H9 (cell line): ENCODE data around the gene IL36B. TPM values are rescaled to one million over a fixed set of nuclear protein-coding genes. Genes with fewer than 3 reads are reported as not detected.

Experiments
- DNase-seq: peaks from one replicate; pipeline ENCODE4 v3.0.0-alpha.2; 2017
- H2AFZ ChIP-seq: one replicate; pipeline ENCODE4 v1.6.1; 2013; ENCODE audit warnings: mild to moderate bottlenecking, low read length, control low read depth, moderate library complexity
- H2AK5ac ChIP-seq: 2 replicates; pipeline ENCODE4 v1.6.1; 2013; ENCODE audit warnings: low read length, control low read depth, mixed read lengths; ENCODE audit not compliant: insufficient read length
- H2BK120ac ChIP-seq: one replicate; pipeline ENCODE4 v1.6.1; 2013; ENCODE audit warnings: low read depth, mild to moderate bottlenecking, low read length, control low read depth, inconsistent platforms; ENCODE audit not compliant: poor library complexity, severe bottlenecking
- H2BK12ac ChIP-seq: 2 replicates; pipeline ENCODE4 v1.6.1; 2013; ENCODE audit warnings: low read length, control low read depth, mixed read lengths, low read depth; ENCODE audit not compliant: insufficient read length
- H2BK15ac ChIP-seq: 2 replicates; pipeline ENCODE4 v1.6.1; 2013; ENCODE audit warnings: low read depth, low read length, control low read depth
- H2BK20ac ChIP-seq: one replicate; pipeline ENCODE4 v1.6.1; 2013; ENCODE audit warnings: low read depth, mild to moderate bottlenecking, low read length, control low read depth, inconsistent platforms; ENCODE audit not compliant: poor library complexity, severe bottlenecking
- H2BK5ac ChIP-seq: 2 replicates; pipeline ENCODE4 v1.6.1; 2013; ENCODE audit warnings: low read length, control low read depth, mixed read lengths; ENCODE audit not compliant: insufficient read length
- H3K14ac ChIP-seq: 2 replicates; pipeline ENCODE4 v1.6.1; 2013; ENCODE audit warnings: low read length, control low read depth; ENCODE audit not compliant: insufficient read depth
- H3K18ac ChIP-seq: 2 replicates; pipeline ENCODE4 v1.6.1; 2013; ENCODE audit warnings: low read depth, mild to moderate bottlenecking, mixed read lengths, low read length, control low read depth; ENCODE audit not compliant: insufficient read length
- H3K23ac ChIP-seq: 2 replicates; pipeline ENCODE4 v1.6.1; 2013; ENCODE audit warnings: low read length, control low read depth, mixed read lengths, low read depth; ENCODE audit not compliant: insufficient read length
- H3K23me2 ChIP-seq: 2 replicates; pipeline ENCODE4 v1.6.1; 2013; ENCODE audit warnings: low read depth, mild to moderate bottlenecking, mixed read lengths, low read length, control low read depth; ENCODE audit not compliant: insufficient read length, poor library complexity, severe bottlenecking
- H3K27ac ChIP-seq: 2 replicates; pipeline ENCODE4 v1.5.1; 2013; ENCODE audit warnings: low read length, control low read depth, mixed read lengths, low read depth; ENCODE audit not compliant: insufficient read length
- H3K27me3 ChIP-seq: 2 replicates; pipeline ENCODE4 v1.6.1; 2013; ENCODE audit warnings: low read length, control low read depth, inconsistent platforms; ENCODE audit not compliant: insufficient read depth
- H3K4ac ChIP-seq: 2 replicates; pipeline ENCODE4 v1.6.1; 2013; ENCODE audit warnings: low read depth, mild to moderate bottlenecking, control low read depth, inconsistent platforms, low read length, moderate library complexity
- H3K4me1 ChIP-seq: 2 replicates; pipeline ENCODE4 v1.6.1; 2013; ENCODE audit warnings: low read length, control low read depth, inconsistent platforms; ENCODE audit not compliant: insufficient read depth
- H3K4me2 ChIP-seq: 2 replicates; pipeline ENCODE4 v1.6.1; 2013; ENCODE audit warnings: low read length, control low read depth, mixed read lengths; ENCODE audit not compliant: insufficient read length, insufficient read depth
- H3K56ac ChIP-seq: 2 replicates; pipeline ENCODE4 v1.6.1; 2013; ENCODE audit warnings: low read depth, mild to moderate bottlenecking, mixed read lengths, low read length, control low read depth; ENCODE audit not compliant: insufficient read length
- H3K79me1 ChIP-seq: 2 replicates; pipeline ENCODE4 v1.6.1; 2013; ENCODE audit warnings: low read depth, mild to moderate bottlenecking, moderate library complexity, low read length, control low read depth, inconsistent platforms; ENCODE audit not compliant: insufficient read depth, poor library complexity, severe bottlenecking
- H3K79me2 ChIP-seq: 2 replicates; pipeline ENCODE4 v1.6.1; 2013; ENCODE audit warnings: low read length, control low read depth, inconsistent platforms; ENCODE audit not compliant: insufficient read depth
- H3K9ac ChIP-seq: 2 replicates; pipeline ENCODE4 v1.6.1; 2013; ENCODE audit warnings: low read length, control low read depth, mixed read lengths; ENCODE audit not compliant: insufficient read length; ENCODE audit errors: extremely low read depth
- H3K9me3 ChIP-seq: one replicate; pipeline ENCODE4 v1.6.1; 2013; ENCODE audit warnings: low read depth, low read length, inconsistent platforms; ENCODE audit not compliant: control insufficient read depth
- H3T11ph ChIP-seq: one replicate; pipeline ENCODE4 v1.6.1; 2013; ENCODE audit warnings: mild to moderate bottlenecking, low read length, control low read depth, inconsistent platforms
- H4K20me1 ChIP-seq: one replicate; pipeline ENCODE4 v1.6.1; 2013; ENCODE audit not compliant: control insufficient read depth, insufficient read length, insufficient read depth
- H4K5ac ChIP-seq: 2 replicates; pipeline ENCODE4 v1.6.1; 2013; ENCODE audit warnings: low read depth, mild to moderate bottlenecking, mixed read lengths, low read length, control low read depth; ENCODE audit not compliant: insufficient read length
- H4K8ac ChIP-seq: replicated peaks from 2 replicates; pipeline ENCODE4 v1.6.1; 2013; ENCODE audit warnings: low read length, control low read depth, mixed read lengths, low read depth; ENCODE audit not compliant: insufficient read length
- H4K91ac ChIP-seq: 2 replicates; pipeline ENCODE4 v1.6.1; 2013; ENCODE audit warnings: low read depth, mild to moderate bottlenecking, moderate library complexity, mixed read lengths, low read length, control low read depth; ENCODE audit not compliant: insufficient read length
- H3K27ac Mint-ChIP-seq, 3 experiments: 2 replicates in 2 of 3; 3 replicates in 1 of 3; pipeline ENCODE4 v1.8.0; 2020 to 2021; ENCODE audit warnings: mixed read lengths in 3 of 3, mild to moderate bottlenecking in 1 of 3, moderate library complexity in 1 of 3
- H3K27me3 Mint-ChIP-seq: 2 replicates; pipeline ENCODE4 v1.8.0; 2021; ENCODE audit warnings: low read depth, mild to moderate bottlenecking, moderate library complexity, mixed read lengths
- H3K36me3 Mint-ChIP-seq, 3 experiments: 2 replicates in 2 of 3; 3 replicates in 1 of 3; pipeline ENCODE4 v1.8.0; 2020 to 2021; ENCODE audit warnings: low read depth in 3 of 3, mixed read lengths in 3 of 3; ENCODE audit not compliant: insufficient read depth in 1 of 3
- H3K4me1 Mint-ChIP-seq, 2 experiments: 2 replicates each; pipeline ENCODE4 v1.8.0; 2020; ENCODE audit warnings: mixed read lengths in 2 of 2
- H3K4me3 Mint-ChIP-seq, 2 experiments: 2 replicates in 1 of 2; 3 replicates in 1 of 2; pipeline ENCODE4 v1.8.0; 2020 to 2021; ENCODE audit warnings: mild to moderate bottlenecking in 2 of 2, mixed read lengths in 2 of 2, moderate library complexity in 1 of 2
- H3K9me3 Mint-ChIP-seq, 2 experiments: 2 replicates in 1 of 2; 3 replicates in 1 of 2; pipeline ENCODE4 v1.8.0; 2020; ENCODE audit warnings: mild to moderate bottlenecking in 2 of 2, mixed read lengths in 2 of 2, moderate library complexity in 1 of 2
- WGBS: extraction: QIAGEN DNeasy Blood & Tissue Kit; methylation state at CpG from one replicate; pipeline ENCODE4 v1.1.7; 2013; ENCODE audit warnings: missing lambda C conversion rate, low lambda C conversion rate, mixed read lengths; ENCODE audit not compliant: insufficient read length; ENCODE audit errors: extremely low coverage; 5-methylcytosine and 5-hydroxymethylcytosine counted together
- total RNA-seq: library from RNA; stranded (reverse); gene quantifications from 2 replicates; pipeline ENCODE4 v1.2.1, GENCODE V29; 2021
- TF ChIP-seq, protein P1 (sequence below): fragments of 200-600 bp; sonication (generic); conservative IDR thresholded peaks from 3 replicates; pipeline ENCODE4 v1.8.0; 2021; ENCODE audit warnings: antibody characterized with exemption, mild to moderate bottlenecking

Gene IL36B
- total RNA-seq, 1 experiment from 2014 or later: not detected

DNA sequence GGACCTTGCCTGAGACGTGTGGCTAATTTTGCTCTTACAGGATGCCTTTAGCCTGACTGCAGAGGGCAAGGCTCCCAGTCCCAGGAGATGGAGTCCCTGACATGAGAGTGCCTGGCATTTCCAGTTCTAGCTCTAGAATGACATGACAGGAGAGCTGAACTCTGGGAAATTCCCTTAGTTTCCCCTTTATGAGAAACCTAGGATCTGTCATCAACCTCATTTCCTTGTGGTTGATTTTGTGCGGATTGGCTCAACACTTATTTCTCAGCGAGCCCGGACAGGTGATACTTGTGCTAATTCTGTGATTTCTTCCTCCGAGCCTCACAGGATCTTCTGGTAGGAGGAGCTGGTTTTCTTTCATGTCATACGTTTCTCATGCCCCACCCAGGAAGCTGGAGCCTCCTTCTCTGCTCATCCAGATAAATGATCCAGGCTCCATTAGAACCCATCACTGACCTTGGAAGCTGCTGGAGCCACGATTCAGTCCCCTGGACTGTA is 75.1 kb downstream of the IL36B start, which contains the start of gene IL36G:
Gene IL36G, plus strand, starts transcription at position 448 of the 498 bp plus-strand sequence. CDS start 633 bp downstream, outside the sequence.
- H3K4ac ChIP-seq: no peak within 1 kb of the TSS
- no peak within 1 kb of the TSS for H3K9ac ChIP-seq
- no peaks in the 10 kb centered on the region for H4K20me1 ChIP-seq
- no peak within 1 kb of the TSS for H4K5ac ChIP-seq
- H3K18ac ChIP-seq: no peak within 1 kb of the TSS
- H3K4me2 ChIP-seq: no peak within 1 kb of the TSS
- no peak within 1 kb of the TSS for H3T11ph ChIP-seq
- Mint-ChIP-seq H3K27me3 (peaks cover 34% of the 10 kb centered on the region), H3K27ac (no peak within 1 kb of the TSS), H3K4me1 (no peaks in the 10 kb centered on the region), H3K36me3 (no peaks in the 10 kb centered on the region), H3K4me3 (no peak within 1 kb of the TSS), H3K9me3 (peaks cover 2 to 23% of the 10 kb centered on the region in 2 experiments; a peak in 4 of 5 replicates)
- no peak within 1 kb of the TSS for H2BK15ac ChIP-seq
- TF ChIP-seq, protein P1, sequence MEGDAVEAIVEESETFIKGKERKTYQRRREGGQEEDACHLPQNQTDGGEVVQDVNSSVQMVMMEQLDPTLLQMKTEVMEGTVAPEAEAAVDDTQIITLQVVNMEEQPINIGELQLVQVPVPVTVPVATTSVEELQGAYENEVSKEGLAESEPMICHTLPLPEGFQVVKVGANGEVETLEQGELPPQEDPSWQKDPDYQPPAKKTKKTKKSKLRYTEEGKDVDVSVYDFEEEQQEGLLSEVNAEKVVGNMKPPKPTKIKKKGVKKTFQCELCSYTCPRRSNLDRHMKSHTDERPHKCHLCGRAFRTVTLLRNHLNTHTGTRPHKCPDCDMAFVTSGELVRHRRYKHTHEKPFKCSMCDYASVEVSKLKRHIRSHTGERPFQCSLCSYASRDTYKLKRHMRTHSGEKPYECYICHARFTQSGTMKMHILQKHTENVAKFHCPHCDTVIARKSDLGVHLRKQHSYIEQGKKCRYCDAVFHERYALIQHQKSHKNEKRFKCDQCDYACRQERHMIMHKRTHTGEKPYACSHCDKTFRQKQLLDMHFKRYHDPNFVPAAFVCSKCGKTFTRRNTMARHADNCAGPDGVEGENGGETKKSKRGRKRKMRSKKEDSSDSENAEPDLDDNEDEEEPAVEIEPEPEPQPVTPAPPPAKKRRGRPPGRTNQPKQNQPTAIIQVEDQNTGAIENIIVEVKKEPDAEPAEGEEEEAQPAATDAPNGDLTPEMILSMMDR: no peak
- H2BK5ac ChIP-seq: no peak within 1 kb of the TSS
- H2AFZ ChIP-seq: no peak within 1 kb of the TSS
- no peak within 1 kb of the TSS for H4K8ac ChIP-seq
- H2BK20ac ChIP-seq: no peak within 1 kb of the TSS
- no peak within 1 kb of the TSS; the same call in 1 of the 2 replicates for H3K14ac ChIP-seq
- no peak within 1 kb of the TSS for H3K56ac ChIP-seq
- no peaks in the 10 kb centered on the region for H3K23me2 ChIP-seq
- no peak within 1 kb of the TSS for H2AK5ac ChIP-seq
- WGBS: no CpG with 5 or more reads among the region's 7 CpGs
- H3K27me3 ChIP-seq: no peaks in the 10 kb centered on the region
- no peaks in the 10 kb centered on the region for H3K79me1 ChIP-seq
- no peak for DNase-seq
- no peak within 1 kb of the TSS for H4K91ac ChIP-seq
- H3K79me2 ChIP-seq: no peaks in the 10 kb centered on the region
- no peaks in the 10 kb centered on the region for H3K4me1 ChIP-seq
- no peak within 1 kb of the TSS for H2BK12ac ChIP-seq
- no peak within 1 kb of the TSS for H2BK120ac ChIP-seq
- H3K9me3 ChIP-seq: no peaks in the 10 kb centered on the region
- H3K27ac ChIP-seq: no peak within 1 kb of the TSS
- H3K23ac ChIP-seq: no peak within 1 kb of the TSS

Other genes starting within 250 kb of the IL36B start
- gene IL1B, start 216.1 kb downstream of the IL36B start, total RNA-seq: not detected in 2 replicates
- 0.55 TPM in 1 of 2 replicates, not detected in the other for gene IL37, start 141.7 kb downstream of the IL36B start, total RNA-seq
- not detected in 2 replicates for gene IL36G, start 74.9 kb downstream of the IL36B start, total RNA-seq
- not detected in 2 replicates for gene IL36A, start 47.4 kb downstream of the IL36B start, total RNA-seq
- not detected in 2 replicates for gene IL36RN, start 6.3 kb upstream of the IL36B start, total RNA-seq
- not detected in 2 replicates for gene IL1F10, start 15.1 kb upstream of the IL36B start, total RNA-seq
- gene IL1RN, start 74.7 kb upstream of the IL36B start, total RNA-seq: not detected in 2 replicates
- 1.0 and 1.5 TPM in 2 replicates for gene PSD4, start 121.1 kb upstream of the IL36B start, total RNA-seq
- not detected in 2 replicates for gene PAX8, start 226.1 kb upstream of the IL36B start, total RNA-seq